ENCODE measurements around the gene ZFP62. TPM values are rescaled to one million over a fixed set of nuclear protein-coding genes. Genes with fewer than 3 reads are reported as not detected.
A peak's percentile ranks its signal among the peaks of the same experiment; 100 is the strongest.

The ZFP62 gene
- total and polyA plus RNA-seq, 8 donors = 10.4 to 23.9 (median 14.6) TPM

GRCh38 chr5:180869587-180869986, 8.5 kb upstream of the ZFP62 start:
- FAIRE-seq = no peak
- intact Hi-C loops (cut with DNase I) = loop anchor here in 1 of 3 donors (10.0 kb wide), 1 partner anchor 285 kb away; no protein-coding TSS in a partner anchor
- 19 to 20% methylated on average over 1 of the region's 1 CpG for WGBS, 2 donors

DNA sequence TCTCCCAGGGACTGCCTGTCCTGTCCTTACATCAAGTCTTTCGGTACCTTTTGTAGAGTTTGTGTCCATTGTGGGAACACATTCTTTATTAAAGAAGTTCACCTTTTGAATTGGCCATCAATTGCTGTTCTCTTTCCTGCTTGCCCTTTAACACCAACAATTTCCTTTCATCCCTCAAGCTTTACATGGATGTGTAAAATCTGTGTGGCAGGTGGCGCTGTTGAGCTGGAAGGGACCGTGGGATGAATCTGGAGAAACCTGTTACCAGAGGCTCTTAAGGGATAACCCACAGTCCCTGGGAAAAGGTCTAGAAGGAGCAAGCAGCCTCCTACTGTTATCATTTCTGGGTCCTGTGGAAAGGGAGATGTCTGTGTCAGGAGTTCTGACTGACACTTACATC, 7.9 kb upstream of the ZFP62 start:
- DNase-seq (peak; percentile 76 to 95 (median 86)), ATAC-seq (peak; percentile 75 to 90 (median 86)), FAIRE-seq (no peak)
- no peaks in the 10 kb centered on the region for H3K36me3 ChIP-seq
- TF ChIP-seq CTCF (IDR thresholded peaks at IDR 0.05) = peak; percentile 40 to 57 (median 52)
- no peaks in the 10 kb centered on the region for H3K27me3 ChIP-seq
- H3K4me1 ChIP-seq = peaks cover 0 to 14% (median 9%) of the 10 kb centered on the region in 3 donors
- no peak overlapping the region for H3K27ac ChIP-seq
- 1 to 2% methylated on average over 3 of the region's 3 CpGs for WGBS, 2 donors
- no peak overlapping the region for H3K4me3 ChIP-seq
- intact Hi-C loops (cut with DNase I) = loop anchor here in 1 of 3 donors (10.0 kb wide), 1 partner anchor 286 kb away; no protein-coding TSS in a partner anchor
- H3K9me3 ChIP-seq = no peaks in the 10 kb centered on the region

More at GRCh38 chr5:180869587-180869986, 8.5 kb upstream of the ZFP62 start:
- DNase-seq (peak in 1 of 6 donors; percentile 45), ATAC-seq (peak; percentile 16 to 81 (median 36))
- no peaks in the 10 kb centered on the region for H3K27me3 ChIP-seq
- TF ChIP-seq CTCF (IDR thresholded peaks at IDR 0.05) = no peak
- no peaks in the 10 kb centered on the region for H3K9me3 ChIP-seq
- H3K4me1 ChIP-seq = peaks cover 5 to 20% (median 13%) of the 10 kb centered on the region in 3 donors
- H3K36me3 ChIP-seq = no peaks in the 10 kb centered on the region
- H3K4me3 ChIP-seq = no peak overlapping the region
- peak overlapping the region in 1 of 4 donors; percentile 17 for H3K27ac ChIP-seq

- peaks cover 0 to 14% (median 9%) of the 10 kb centered on the region in 3 donors for H3K4me1 ChIP-seq
- TF ChIP-seq CTCF (IDR thresholded peaks at IDR 0.05) = no peak
- DNase-seq (no peak), ATAC-seq (no peak), FAIRE-seq (no peak)
- no peaks in the 10 kb centered on the region for H3K27me3 ChIP-seq
- peak overlapping the region in 1 of 4 donors; percentile 58 for H3K27ac ChIP-seq
- no peaks in the 10 kb centered on the region for H3K9me3 ChIP-seq
- intact Hi-C loops (cut with DNase I) = loop anchor here in 1 of 3 donors (10.0 kb wide), 1 partner anchor 288 kb away; no protein-coding TSS in a partner anchor
- 88 to 89% methylated on average over 10 of the region's 10 CpGs for WGBS, 2 donors
- H3K36me3 ChIP-seq = no peaks in the 10 kb centered on the region
- no peak overlapping the region for H3K4me3 ChIP-seq
Observed at GRCh38 chr5:180866985-180867384, 5.9 kb upstream of the ZFP62 start.

DNA sequence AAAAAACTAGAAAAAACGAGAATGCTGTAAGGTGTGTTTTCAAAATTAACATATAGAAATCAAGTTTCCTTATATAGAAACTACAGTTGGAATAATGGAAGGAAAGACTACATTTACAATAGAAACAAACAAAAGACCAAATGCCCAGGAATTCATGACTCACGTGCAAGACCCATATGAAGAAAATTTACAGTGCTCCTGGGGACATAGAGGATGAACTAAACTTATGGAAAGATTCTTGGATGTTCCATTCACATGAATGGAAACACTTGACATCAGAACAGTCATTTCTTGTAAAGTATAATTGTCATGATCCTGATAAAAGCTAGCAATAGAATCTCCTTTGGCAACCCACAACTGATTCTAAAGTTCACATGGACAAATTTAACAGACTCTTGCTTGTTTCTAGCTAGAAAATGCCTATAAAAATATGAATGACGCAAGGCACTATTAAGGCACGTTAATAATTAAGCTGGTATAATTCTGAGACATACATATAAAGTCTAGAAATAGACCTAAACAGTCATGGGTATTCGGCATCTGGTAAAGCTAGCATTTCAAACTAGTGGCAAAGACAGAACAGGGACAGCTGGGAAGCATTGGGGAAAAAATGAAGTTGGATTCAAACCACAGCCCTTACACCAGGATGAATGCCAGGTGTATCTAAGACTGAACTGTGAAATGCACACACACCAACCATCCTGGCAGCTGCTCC, 5.1 kb upstream of the ZFP62 start:
- H3K36me3 ChIP-seq = no peaks in the 10 kb centered on the region
- H3K4me1 ChIP-seq = peaks cover 0 to 14% (median 9%) of the 10 kb centered on the region in 3 donors
- DNase-seq (no peak), FAIRE-seq (peak; percentile 89), ATAC-seq (peak; percentile 7 to 41 (median 22))
- intact Hi-C loops (cut with DNase I) = loop anchor here in 1 of 3 donors (10.0 kb wide), 1 partner anchor 289 kb away; no protein-coding TSS in a partner anchor
- TF ChIP-seq CTCF (IDR thresholded peaks at IDR 0.05) = no peak
- H3K27me3 ChIP-seq = no peaks in the 10 kb centered on the region
- 22 to 25% methylated on average over 5 of the region's 5 CpGs for WGBS, 2 donors
- peak overlapping the region in 1 of 4 donors; percentile 58 for H3K27ac ChIP-seq
- H3K4me3 ChIP-seq = no peak overlapping the region
- H3K9me3 ChIP-seq = no peaks in the 10 kb centered on the region

Data from pancreas (tissue), 10 donors.